GM21367 (cell line): ENCODE data around the gene IL22.
A peak's percentile ranks its signal among the peaks of the same experiment; 100 is the strongest.

Experiments
- ATAC-seq: cut with Tn5 transposase; IDR thresholded peaks from one replicate; pipeline ENCODE4 v1.9.1; 2021; ENCODE audit not compliant: unreplicated experiment

Gene IL22, protein sequence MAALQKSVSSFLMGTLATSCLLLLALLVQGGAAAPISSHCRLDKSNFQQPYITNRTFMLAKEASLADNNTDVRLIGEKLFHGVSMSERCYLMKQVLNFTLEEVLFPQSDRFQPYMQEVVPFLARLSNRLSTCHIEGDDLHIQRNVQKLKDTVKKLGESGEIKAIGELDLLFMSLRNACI

DNA sequence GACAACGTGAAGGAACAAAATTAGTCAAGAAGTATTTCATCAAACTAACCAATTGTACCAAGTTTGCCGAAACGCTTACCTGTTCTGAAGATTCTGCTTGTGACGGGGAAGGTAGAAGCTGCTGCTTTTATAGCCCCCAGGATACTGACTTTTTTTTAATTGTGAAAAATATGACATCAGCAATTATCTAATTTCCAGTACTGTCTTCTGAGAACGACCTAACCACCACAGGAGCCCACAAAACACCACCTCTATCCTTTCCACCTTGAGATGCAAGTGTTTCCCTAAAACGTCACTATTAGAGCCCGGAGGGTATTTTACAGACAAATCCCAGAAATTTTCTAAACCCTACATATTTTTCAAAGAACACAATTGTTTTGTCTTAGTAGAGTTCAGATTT lies at the start of gene IL22:
IL22 (minus strand) TSS at position 101 of the 400 bp plus-strand sequence. CDS start 156 bp downstream, outside the sequence.
- ATAC-seq = no peak

GRCh38 chr12:68297929-68298328 lies 44.5 kb upstream of the IL22 start:
- no peak for ATAC-seq

DNA sequence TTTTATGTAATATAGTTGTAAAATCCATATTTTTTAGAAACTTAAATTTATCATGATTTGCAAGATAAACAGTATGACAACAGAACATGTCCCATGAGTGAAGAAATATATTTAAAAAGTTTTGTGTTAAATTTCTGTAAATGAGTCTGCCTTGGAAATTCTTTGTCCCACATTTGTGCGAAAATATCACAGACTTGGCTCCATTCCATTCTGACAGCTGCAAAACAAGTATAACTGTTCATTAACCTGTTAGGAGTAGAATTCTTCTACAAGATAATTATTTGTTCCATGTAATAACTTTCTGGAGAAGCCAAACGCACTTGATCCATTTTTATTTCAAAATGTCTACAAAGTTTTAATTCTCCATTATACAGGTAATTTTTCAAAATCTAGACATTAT lies 40.8 kb upstream of the IL22 start:
- no peak for ATAC-seq

- no peak for ATAC-seq
These were observed 39.9 kb upstream of the IL22 start for GRCh38 chr12:68293347-68293746.

GRCh38 chr12:68292151-68292943 lies 38.9 kb upstream of the IL22 start:
- no peak for ATAC-seq

- ATAC-seq = no peak
These were observed 38.1 kb upstream of the IL22 start for GRCh38 chr12:68291396-68292036.

- peak; percentile 98 for ATAC-seq
These were observed 36.7 kb upstream of the IL22 start for GRCh38 chr12:68290126-68290525.

- ATAC-seq = no peak
These were observed 33.7 kb upstream of the IL22 start for GRCh38 chr12:68287106-68287505.

DNA sequence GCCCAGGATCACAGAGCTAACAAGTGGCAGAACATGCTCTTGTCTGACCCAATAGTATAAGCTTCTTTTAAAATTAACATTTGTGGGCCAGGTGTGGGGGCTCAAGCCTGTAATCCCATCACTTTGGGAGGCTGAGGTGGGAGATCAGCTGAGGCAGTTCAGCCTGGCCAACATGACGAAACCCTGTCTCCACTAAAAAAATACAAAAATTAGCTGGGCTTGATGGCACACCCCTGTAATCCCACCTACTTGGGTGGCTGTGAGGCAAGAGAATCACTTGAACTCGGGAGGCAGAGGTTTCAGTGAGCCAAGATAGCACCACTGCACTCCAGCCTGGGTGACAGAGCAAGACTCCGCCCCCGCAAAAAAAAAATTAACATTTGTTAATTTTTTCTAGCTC lies 33.0 kb upstream of the IL22 start:
- ATAC-seq = no peak

- ATAC-seq = no peak
These were observed 32.1 kb upstream of the IL22 start for GRCh38 chr12:68285541-68285940.

GRCh38 chr12:68281322-68282077 lies 28.1 kb upstream of the IL22 start:
- ATAC-seq = no peak

DNA sequence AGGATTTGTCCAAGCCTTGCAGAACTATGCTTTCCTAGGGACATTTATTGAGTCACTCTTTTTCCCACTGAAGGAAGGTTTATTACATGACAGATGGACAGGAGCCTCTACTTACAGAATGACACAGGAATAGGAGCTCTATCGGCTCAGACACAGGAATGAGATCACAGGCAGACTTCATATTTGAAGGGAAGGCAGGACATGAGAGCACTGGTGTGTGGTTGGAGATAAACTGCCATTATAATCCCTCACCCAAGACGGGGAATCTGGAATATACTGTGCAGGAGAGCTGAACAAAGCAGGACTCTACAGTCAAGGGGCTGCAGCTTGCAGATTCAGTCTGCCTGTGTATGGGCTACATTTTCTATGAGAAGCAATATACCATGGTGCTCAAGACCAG lies 26.8 kb upstream of the IL22 start:
- ATAC-seq = no peak

- no peak for ATAC-seq
These were observed 26.0 kb upstream of the IL22 start for GRCh38 chr12:68279227-68280054.

DNA sequence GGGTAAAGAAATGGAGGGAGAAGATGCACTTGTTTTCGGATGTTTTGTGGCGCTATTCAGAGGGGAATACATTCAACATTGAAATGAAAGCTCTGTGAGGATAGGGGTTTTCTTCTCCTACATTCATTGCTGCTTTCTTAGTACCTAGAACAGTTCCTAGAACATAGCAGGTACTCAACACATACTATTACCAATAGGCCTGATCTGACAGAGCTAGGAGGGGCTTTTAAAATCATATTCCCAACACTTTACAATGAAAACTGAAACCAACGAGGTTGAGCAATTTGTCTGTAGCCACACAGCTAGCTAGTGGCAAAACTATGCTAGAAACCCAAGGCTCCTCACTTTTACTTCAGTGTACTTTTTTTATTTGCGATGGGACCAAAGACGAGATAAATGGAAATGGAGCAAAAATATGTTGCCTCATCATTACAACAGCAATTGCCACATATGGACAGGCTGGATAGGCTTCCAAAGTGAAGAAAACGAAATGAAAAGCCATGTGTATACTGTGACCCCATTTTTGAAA lies 23.1 kb upstream of the IL22 start:
- ATAC-seq = no peak

- no peak for ATAC-seq
These were observed 19.3 kb upstream of the IL22 start for GRCh38 chr12:68272732-68273131.

DNA sequence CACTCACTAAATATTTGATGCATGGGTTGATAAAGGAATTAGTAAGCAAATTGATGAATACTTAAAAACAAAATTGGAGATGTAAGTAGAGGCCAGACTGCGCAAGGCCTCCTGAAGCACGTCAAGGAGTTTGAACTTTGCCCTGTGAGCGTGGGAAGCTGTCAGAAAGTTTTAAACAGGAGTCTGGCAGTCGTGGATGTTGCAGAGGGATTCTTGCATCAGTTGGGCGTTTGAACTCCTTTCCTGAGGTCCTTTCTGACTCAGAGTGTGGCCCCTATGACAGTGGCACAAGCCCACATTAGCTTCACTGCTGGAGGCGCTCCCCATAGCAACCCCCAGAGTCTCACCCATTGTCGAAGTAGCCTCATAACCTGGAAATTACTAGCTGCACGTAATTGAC lies 17.9 kb upstream of the IL22 start:
- no peak for ATAC-seq

DNA sequence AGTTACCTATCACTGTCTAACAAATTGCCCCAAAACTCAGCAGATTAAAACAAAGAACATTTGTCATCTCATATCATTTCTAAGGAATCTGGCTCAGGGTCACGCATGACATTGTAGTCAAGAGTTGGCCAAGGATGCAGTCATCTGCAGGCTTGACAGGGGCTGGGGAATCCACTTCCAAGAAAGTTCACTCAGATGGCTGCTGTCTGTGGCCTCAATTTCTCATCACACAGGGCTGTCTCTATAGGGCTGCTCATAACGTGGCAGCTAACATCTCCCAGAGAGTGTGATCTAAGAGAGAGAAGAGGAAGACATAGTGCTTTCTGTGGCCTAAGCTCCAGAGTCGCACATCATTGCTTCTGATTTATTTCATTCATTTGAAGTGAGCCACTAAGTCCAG lies 17.0 kb upstream of the IL22 start:
- no peak for ATAC-seq

GRCh38 chr12:68269779-68270178 lies 16.4 kb upstream of the IL22 start:
- no peak for ATAC-seq

- no peak for ATAC-seq
These were observed 15.6 kb upstream of the IL22 start for GRCh38 chr12:68268967-68269366.

- ATAC-seq = no peak
These were observed 14.5 kb upstream of the IL22 start for GRCh38 chr12:68267892-68268396.
